GM12878 (cell line): ENCODE results near the gene ATF6. TPM values are rescaled to one million over a fixed set of nuclear protein-coding genes. Genes with fewer than 3 reads are reported as not detected.

Experiments
- ATAC-seq: fragments of 200-7000 bp; cut with Tn5 transposase; 3 replicates; pipeline ENCODE4 v1.9.1; 2020; ENCODE audit warnings: mild to moderate bottlenecking, moderate library complexity
- BruUV-seq: library from RNA; stranded (reverse); fragments of 400-500 nt; replicated peaks from 2 replicates; lab custom pipeline; 2021; lab: Mats Ljungman, UMichigan
- CTCF ChIA-PET: fragments of 300-600 bp; sonication (Branson Sonifier 250); formaldehyde crosslinking; extraction: SDS; loops from one replicate; lab custom pipeline; 2021; ENCODE audit warnings: inconsistent platforms; lab: Yijun Ruan, JAX
- POLR2A ChIA-PET: fragments of 350-600 bp; formaldehyde crosslinking; extraction: SDS; loops from one replicate; lab custom pipeline; 2021; ENCODE audit warnings: inconsistent platforms; lab: Charles Lee
- RAD21 ChIA-PET: fragments of 300-600 bp; sonication (Branson Sonifier 250); formaldehyde crosslinking; loops from one replicate; lab custom pipeline; 2023; ENCODE audit warnings: antibody characterized with exemption; ENCODE audit not compliant: unreplicated experiment; lab: Charles Lee
- SMC1A ChIA-PET: fragments of 300-600 bp; sonication (Branson Sonifier 250); formaldehyde crosslinking; loops from one replicate; lab custom pipeline; 2023; ENCODE audit not compliant: unreplicated experiment, uncharacterized antibody; lab: Charles Lee
- DNase-seq: peaks from one replicate; pipeline ENCODE4 v3.0.0-alpha.2; 2011; ENCODE audit warnings: low read depth, low spot score
- FAIRE-seq: peaks from 3 replicates; lab custom pipeline; 2011; peaks lifted over from hg19 to GRCh38; lab: Jason Lieb, UNC
- H2AFZ ChIP-seq: 2 replicates; pipeline ENCODE4 v1.6.0; 2011; ENCODE audit warnings: low read depth, low read length, control low read depth; ENCODE audit not compliant: control insufficient read depth
- H3K27ac ChIP-seq: 2 replicates; pipeline ENCODE4 v1.5.1; 2011; ENCODE audit warnings: control low read depth; ENCODE audit not compliant: control insufficient read depth, insufficient read depth
- H3K27me3 ChIP-seq, 2 experiments: replicated peaks in 1 of 2; 2 replicates each; pipeline versions ENCODE4 v1.6.0 to v1.6.1; 2011; ENCODE audit warnings: low read length in 1 of 2; ENCODE audit not compliant: control insufficient read depth in 2 of 2, insufficient read depth in 2 of 2
- H3K36me3 ChIP-seq, 2 experiments: 2 replicates each; pipeline ENCODE4 v1.5.1; 2011; ENCODE audit warnings: low read length in 1 of 2; ENCODE audit not compliant: control insufficient read depth in 2 of 2, insufficient read depth in 2 of 2
- H3K4me1 ChIP-seq: 2 replicates; pipeline ENCODE4 v1.6.1; 2011; ENCODE audit warnings: mild to moderate bottlenecking, low read length, moderate library complexity, mixed read lengths; ENCODE audit not compliant: control insufficient read depth, insufficient read depth
- H3K4me2 ChIP-seq: 2 replicates; pipeline ENCODE4 v1.6.0; 2011; ENCODE audit warnings: control low read depth; ENCODE audit not compliant: control insufficient read depth, insufficient read depth
- H3K4me3 ChIP-seq: fragments of 200-600 bp; sonication (generic); 2 replicates; pipeline ENCODE4 v1.5.1; 2016
- H3K79me2 ChIP-seq: 2 replicates; pipeline ENCODE4 v1.6.0; 2011; ENCODE audit warnings: low read length; ENCODE audit not compliant: control insufficient read depth, insufficient read depth
- H3K9ac ChIP-seq: 2 replicates; pipeline ENCODE4 v1.8.0; 2011; ENCODE audit warnings: low read length, control low read depth, mixed read lengths; ENCODE audit not compliant: control insufficient read depth, insufficient read depth
- H3K9me3 ChIP-seq: replicated peaks from 3 replicates; pipeline ENCODE4 v1.5.1; 2011; ENCODE audit warnings: mild to moderate bottlenecking, low read length; ENCODE audit not compliant: control insufficient read depth, insufficient read depth
- H4K20me1 ChIP-seq: 2 replicates; pipeline ENCODE4 v1.6.0; 2011; ENCODE audit not compliant: control insufficient read depth, insufficient read depth
- CBFB ChIP-seq: IDR thresholded peaks from 2 replicates; pipeline ENCODE4 v1.6.1; 2016; ENCODE audit warnings: antibody characterized with exemption, low read depth
- FOS ChIP-seq: IDR thresholded peaks from 3 replicates; pipeline ENCODE4 v1.6.1; 2011; ENCODE audit warnings: borderline replicate concordance; ENCODE audit not compliant: insufficient read length; ENCODE audit errors: extremely low read depth
- MAX ChIP-seq: IDR thresholded peaks from 2 replicates; pipeline ENCODE4 v1.6.1; 2012; ENCODE audit warnings: low read depth, low read length, improper control_type of control experiment
- NR2C2 ChIP-seq: IDR thresholded peaks from 2 replicates; pipeline ENCODE4 v1.6.1; 2011; ENCODE audit warnings: borderline replicate concordance, low read depth; ENCODE audit not compliant: control insufficient read depth, insufficient read length
- RELA ChIP-seq: fragments of 450-650 bp; IDR thresholded peaks from 2 replicates; pipeline ENCODE4 v1.8.0; 2014; ENCODE audit warnings: borderline replicate concordance; ENCODE audit not compliant: partially characterized antibody
- YY1 ChIP-seq: IDR thresholded peaks from 2 replicates; pipeline ENCODE4 v1.6.1; 2011; ENCODE audit warnings: low read depth, mild to moderate bottlenecking, low read length
- ZBED1 ChIP-seq: IDR thresholded peaks from 2 replicates; pipeline ENCODE4 v1.6.1; 2016; ENCODE audit warnings: borderline replicate concordance
- WGBS: methylation state at CpG from one replicate; pipeline ENCODE4 v1.1.6; 2016; ENCODE audit warnings: low lambda C conversion rate; ENCODE audit not compliant: insufficient replicate concordance, insufficient coverage; ENCODE audit errors: missing lambda C conversion rate; 5-methylcytosine and 5-hydroxymethylcytosine counted together
- in situ Hi-C: fragments of 300-500 bp; cut with MboI; formaldehyde crosslinking; loops from 9 replicates; pipeline ENCODE4 v1.14.3; 2018; ENCODE audit warnings: mixed read lengths
- intact Hi-C: fragments of 100-400 bp; cut with micrococcal nuclease; formaldehyde crosslinking; loops from one replicate; pipeline ENCODE4 v1.14.2; 2022; ENCODE audit not compliant: unreplicated experiment
- polyA plus RNA-seq, 11 experiments: library from polyadenylated mRNA; depleted of rRNA in 4 of 11; unstranded in 6 of 11; stranded (reverse) in 5 of 11; fragments of >200 nt; fragmentation: Nextera tagmentation in 4 of 11; fragmentation: Illumina TruSeq in 1 of 11; extraction: Ambion mirVana in 4 of 11; extraction: Trizol in 1 of 11; gene quantifications; 1 replicate in 1 of 11; 2 replicates in 10 of 11; pipeline versions ENCODE4 v1.2.1 to v1.2.3, GENCODE V29; 2011 to 2016; ENCODE audit warnings: inconsistent platforms in 2 of 11, missing spikeins in 2 of 11, low read depth in 1 of 11
- total RNA-seq, 4 experiments: library from RNA; depleted of rRNA in 3 of 4; stranded (reverse); fragments of >200 nt in 3 of 4; fragmentation: Illumina TruSeq in 1 of 4; extraction: Trizol in 1 of 4; gene quantifications; 2 replicates each; pipeline versions ENCODE4 v1.2.1 to v1.2.3, GENCODE V29; 2013 to 2021
- TF ChIP-seq, protein P1 (sequence below): fragments of 450-650 bp; IDR thresholded peaks from 2 replicates; pipeline ENCODE4 v1.6.1; 2016; ENCODE audit warnings: mild to moderate bottlenecking
- TF ChIP-seq, protein P2 (sequence below): fragments of 450-650 bp; IDR thresholded peaks from 2 replicates; pipeline ENCODE4 v1.6.1; 2017; ENCODE audit warnings: low read depth, mild to moderate bottlenecking, moderate library complexity
- TF ChIP-seq, protein P3 (sequence below): fragments of 450-650 bp; conservative IDR thresholded peaks from 2 replicates; pipeline ENCODE4 v1.6.1; 2017; ENCODE audit warnings: mild to moderate bottlenecking, moderate library complexity

The ATF6 gene
- total and polyA plus RNA-seq, 10 of the 15 experiments (the other 5 are each of a cell fraction or from before 2014, with no cell fraction given): 7.8 to 24.3 (median 14.7) TPM

DNA sequence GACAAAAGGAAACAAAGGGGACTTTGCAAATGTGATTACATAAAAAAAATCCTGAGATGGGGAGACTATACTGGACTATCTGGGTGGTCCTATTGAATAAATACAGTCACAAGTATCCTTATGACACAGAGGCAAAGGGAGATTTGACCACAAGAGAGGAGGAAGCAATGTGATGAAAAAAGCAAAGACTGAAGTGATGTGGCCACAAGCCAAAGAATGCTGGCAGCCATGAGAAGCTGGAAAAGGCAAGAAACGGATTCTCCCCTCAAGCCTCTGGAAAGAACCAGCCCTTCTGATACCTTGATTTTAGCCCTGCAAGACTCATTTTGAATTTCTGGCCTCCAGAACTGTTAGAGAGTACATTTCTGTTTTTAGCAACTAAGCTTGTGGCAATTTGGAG lies 221.2 kb downstream of the ATF6 start:
- ChIA-PET RAD21 (no interaction called here), POLR2A (no interaction called here), SMC1A (no interaction called here), CTCF (no interaction called here)
- Histone ChIP-seq H3K27ac (no peak overlapping the region), H3K36me3 (no peaks in the 10 kb centered on the region), H3K4me1 (no peaks in the 10 kb centered on the region), H3K27me3 (peaks cover 0 to 1% of the 10 kb centered on the region in 2 experiments; a peak in 1 of 4 replicates), H2AFZ (no peak overlapping the region), H4K20me1 (no peaks in the 10 kb centered on the region), H3K4me3 (no peak overlapping the region), H3K4me2 (no peak overlapping the region), H3K79me2 (no peaks in the 10 kb centered on the region), H3K9me3 (no peaks in the 10 kb centered on the region; the same call in 2 of the 3 replicates), H3K9ac (no peak overlapping the region)
- TF ChIP-seq ZBED1 (no peak), RELA (no peak)
- ATAC-seq (no peak), FAIRE-seq (no peak), DNase-seq (no peak)
- WGBS: 0% methylated on average over 1 of the region's 1 CpG
- in situ Hi-C loops: no loop called here
- BruUV-seq: no TSS peak
- intact Hi-C loops: no loop called here

- intact Hi-C loops (no loop called here), in situ Hi-C loops (no loop called here)
- WGBS: 35% methylated on average over 5 of the region's 5 CpGs
- DNase-seq: no peak
- Histone ChIP-seq H3K79me2 (no peaks in the 10 kb centered on the region), H3K36me3 (no peaks in the 10 kb centered on the region), H3K27me3 (peaks cover 0 to 1% of the 10 kb centered on the region in 2 experiments; a peak in 1 of 4 replicates), H3K27ac (no peak overlapping the region), H3K9me3 (no peaks in the 10 kb centered on the region; the same call in 2 of the 3 replicates), H3K4me3 (no peak overlapping the region), H3K4me1 (no peaks in the 10 kb centered on the region), H3K9ac (no peak overlapping the region), H2AFZ (no peak overlapping the region), H3K4me2 (no peak overlapping the region), H4K20me1 (no peaks in the 10 kb centered on the region)
- ChIA-PET SMC1A (interaction anchor here (0.6 kb wide), 1 partner anchor 833 kb away, joined by 4 read pairs; no protein-coding TSS in a partner anchor), CTCF (no interaction called here), POLR2A (no interaction called here), RAD21 (no interaction called here)
- TF ChIP-seq FOS: no peak
- TF ChIP-seq, protein P1, sequence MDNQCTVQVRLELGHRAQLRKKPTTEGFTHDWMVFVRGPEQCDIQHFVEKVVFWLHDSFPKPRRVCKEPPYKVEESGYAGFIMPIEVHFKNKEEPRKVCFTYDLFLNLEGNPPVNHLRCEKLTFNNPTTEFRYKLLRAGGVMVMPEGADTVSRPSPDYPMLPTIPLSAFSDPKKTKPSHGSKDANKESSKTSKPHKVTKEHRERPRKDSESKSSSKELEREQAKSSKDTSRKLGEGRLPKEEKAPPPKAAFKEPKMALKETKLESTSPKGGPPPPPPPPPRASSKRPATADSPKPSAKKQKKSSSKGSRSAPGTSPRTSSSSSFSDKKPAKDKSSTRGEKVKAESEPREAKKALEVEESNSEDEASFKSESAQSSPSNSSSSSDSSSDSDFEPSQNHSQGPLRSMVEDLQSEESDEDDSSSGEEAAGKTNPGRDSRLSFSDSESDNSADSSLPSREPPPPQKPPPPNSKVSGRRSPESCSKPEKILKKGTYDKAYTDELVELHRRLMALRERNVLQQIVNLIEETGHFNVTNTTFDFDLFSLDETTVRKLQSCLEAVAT: no peak
- TF ChIP-seq, protein P2, sequence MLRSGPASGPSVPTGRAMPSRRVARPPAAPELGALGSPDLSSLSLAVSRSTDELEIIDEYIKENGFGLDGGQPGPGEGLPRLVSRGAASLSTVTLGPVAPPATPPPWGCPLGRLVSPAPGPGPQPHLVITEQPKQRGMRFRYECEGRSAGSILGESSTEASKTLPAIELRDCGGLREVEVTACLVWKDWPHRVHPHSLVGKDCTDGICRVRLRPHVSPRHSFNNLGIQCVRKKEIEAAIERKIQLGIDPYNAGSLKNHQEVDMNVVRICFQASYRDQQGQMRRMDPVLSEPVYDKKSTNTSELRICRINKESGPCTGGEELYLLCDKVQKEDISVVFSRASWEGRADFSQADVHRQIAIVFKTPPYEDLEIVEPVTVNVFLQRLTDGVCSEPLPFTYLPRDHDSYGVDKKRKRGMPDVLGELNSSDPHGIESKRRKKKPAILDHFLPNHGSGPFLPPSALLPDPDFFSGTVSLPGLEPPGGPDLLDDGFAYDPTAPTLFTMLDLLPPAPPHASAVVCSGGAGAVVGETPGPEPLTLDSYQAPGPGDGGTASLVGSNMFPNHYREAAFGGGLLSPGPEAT: no peak
- TF ChIP-seq MAX: no peak
- TF ChIP-seq YY1: no peak
- no peak for TF ChIP-seq NR2C2
- TF ChIP-seq, protein P3, sequence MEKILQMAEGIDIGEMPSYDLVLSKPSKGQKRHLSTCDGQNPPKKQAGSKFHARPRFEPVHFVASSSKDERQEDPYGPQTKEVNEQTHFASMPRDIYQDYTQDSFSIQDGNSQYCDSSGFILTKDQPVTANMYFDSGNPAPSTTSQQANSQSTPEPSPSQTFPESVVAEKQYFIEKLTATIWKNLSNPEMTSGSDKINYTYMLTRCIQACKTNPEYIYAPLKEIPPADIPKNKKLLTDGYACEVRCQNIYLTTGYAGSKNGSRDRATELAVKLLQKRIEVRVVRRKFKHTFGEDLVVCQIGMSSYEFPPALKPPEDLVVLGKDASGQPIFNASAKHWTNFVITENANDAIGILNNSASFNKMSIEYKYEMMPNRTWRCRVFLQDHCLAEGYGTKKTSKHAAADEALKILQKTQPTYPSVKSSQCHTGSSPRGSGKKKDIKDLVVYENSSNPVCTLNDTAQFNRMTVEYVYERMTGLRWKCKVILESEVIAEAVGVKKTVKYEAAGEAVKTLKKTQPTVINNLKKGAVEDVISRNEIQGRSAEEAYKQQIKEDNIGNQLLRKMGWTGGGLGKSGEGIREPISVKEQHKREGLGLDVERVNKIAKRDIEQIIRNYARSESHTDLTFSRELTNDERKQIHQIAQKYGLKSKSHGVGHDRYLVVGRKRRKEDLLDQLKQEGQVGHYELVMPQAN: no peak
- no peak for TF ChIP-seq CBFB
- ATAC-seq: no peak
- no peak for FAIRE-seq
- BruUV-seq: no TSS peak
These were observed 221.8 kb downstream of the ATF6 start for GRCh38 chr1:161987872-161988271.
